Stimulated activated CD8-positive, alpha-beta memory T cell treated with anti-CD3 and anti-CD28 coated beads, Interleukin-2, amount 100 ng/mL, for 1 hour (primary cell): Measurements from ENCODE around the gene USP7.

Experiments
- DNase-seq, 2 donors: peaks; one replicate each; pipeline ENCODE4 v3.0.0-alpha.2; 2020; ENCODE audit warnings: low read depth in 2 of 2

Gene USP7

GRCh38 chr16:8862309-8863130, 101.2 kb downstream of the USP7 start:
- no peak for DNase-seq

GRCh38 chr16:8861563-8862308, 102.0 kb downstream of the USP7 start:
- no peak for DNase-seq

GRCh38 chr16:8859913-8860881, 103.5 kb downstream of the USP7 start:
- DNase-seq: no peak

- no peak for DNase-seq
Observed at GRCh38 chr16:8858994-8859912, 104.5 kb downstream of the USP7 start.

- no peak for DNase-seq
Observed at GRCh38 chr16:8855972-8856371, 107.7 kb downstream of the USP7 start.

GRCh38 chr16:8855051-8855786, 108.5 kb downstream of the USP7 start:
- no peak for DNase-seq

GRCh38 chr16:8854298-8854948, 109.3 kb downstream of the USP7 start:
- no peak for DNase-seq

GRCh38 chr16:8853611-8854010, 110.1 kb downstream of the USP7 start:
- no peak for DNase-seq

- DNase-seq: no peak
Observed at GRCh38 chr16:8853150-8853549, 110.6 kb downstream of the USP7 start.

- DNase-seq: no peak
Observed at GRCh38 chr16:8852534-8852933, 111.2 kb downstream of the USP7 start.

GRCh38 chr16:8851761-8852403, 111.8 kb downstream of the USP7 start:
- no peak for DNase-seq

GRCh38 chr16:8850279-8850885, 113.3 kb downstream of the USP7 start:
- no peak for DNase-seq

- DNase-seq: no peak
Observed at GRCh38 chr16:8849411-8850011, 114.2 kb downstream of the USP7 start.

- no peak for DNase-seq
Observed at GRCh38 chr16:8848939-8849391, 114.7 kb downstream of the USP7 start.

GRCh38 chr16:8848231-8848938, 115.3 kb downstream of the USP7 start:
- DNase-seq: no peak

- DNase-seq: no peak
Observed at GRCh38 chr16:8847623-8848022, 116.1 kb downstream of the USP7 start.

GRCh38 chr16:8847145-8847544, 116.6 kb downstream of the USP7 start:
- no peak for DNase-seq
